Measurements from ENCODE around the gene SLC35F3.
A peak's percentile ranks its signal among the peaks of the same experiment; 100 is the strongest.
"Not testable (repeated sequence)": the region's sequence is repeated elsewhere in the genome, so short reads cannot be mapped to it uniquely, and the experiment has no call there.

SLC35F3 gene

DNA sequence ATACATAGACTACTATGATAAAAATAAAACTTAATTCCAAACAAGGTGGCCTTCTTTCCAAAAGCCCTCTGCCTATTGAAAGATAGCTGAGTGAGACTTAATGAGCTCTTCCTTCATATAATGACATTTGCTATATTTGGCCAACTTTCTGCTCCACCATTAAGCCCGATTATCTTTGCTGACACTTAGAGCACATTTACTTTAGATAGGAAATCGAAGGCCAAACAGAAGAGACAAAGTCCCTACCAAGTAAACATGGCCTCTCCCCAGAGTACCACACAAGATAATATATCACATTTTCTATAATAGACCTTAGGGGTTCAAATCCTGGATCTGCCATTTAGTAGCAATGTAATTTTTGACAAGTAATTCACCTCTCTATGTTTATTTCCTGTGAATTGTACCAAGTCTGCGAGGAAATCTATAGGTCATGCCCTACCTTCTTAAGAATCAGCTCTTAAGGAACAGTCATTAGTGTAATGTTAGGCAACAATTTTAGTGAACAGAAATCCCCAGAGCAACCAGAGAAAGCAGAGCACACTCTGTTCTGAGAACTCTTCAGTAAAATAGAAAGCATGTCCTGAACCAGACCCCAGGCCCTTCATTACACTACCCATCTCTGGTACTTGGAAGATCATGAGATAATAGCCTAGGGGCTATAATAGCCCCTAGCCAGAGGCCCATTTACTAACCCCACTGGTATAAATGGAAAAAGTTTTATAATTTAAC, 451.5 kb downstream of the SLC35F3 start:
- no peak for DNase-seq
- CTCF ChIA-PET: interaction anchor here (1.0 kb wide), 1 partner anchor 25 kb away, joined by 3 read pairs; no protein-coding TSS in a partner anchor
- Histone ChIP-seq H3K27ac (ENCODE audit: insufficient read depth in 1 of 2, low read depth in 1 of 2, low read length in 2 of 2, poor library complexity in 1 of 2, severe bottlenecking in 2 of 2) (no peak overlapping the region), H3K27me3 (replicated peaks in 2 of 5; ENCODE audit: control insufficient read depth in 4 of 5, insufficient read depth in 5 of 5, low read length in 4 of 5) (no peaks in the 10 kb centered on the region), H3K4me3 (ENCODE audit: control insufficient read depth in 1 of 7, extremely low read depth in 1 of 7, insufficient read depth in 4 of 7, low read depth in 2 of 7, low read length in 6 of 7) (no peak overlapping the region), H3K9me3 (ENCODE audit: control extremely low read depth in 1 of 5, control insufficient read depth in 4 of 5, insufficient read depth in 2 of 5, low read depth in 1 of 5, low read length in 4 of 5) (no peaks in the 10 kb centered on the region), H3K4me1 (ENCODE audit: control extremely low read depth in 1 of 4, control insufficient read depth in 4 of 4, insufficient read depth in 4 of 4, low read length in 3 of 4) (peaks cover 0 to under 1% (median 0%) of the 10 kb centered on the region in 4 experiments), H3K36me3 (ENCODE audit: control insufficient read depth in 4 of 4, insufficient read depth in 4 of 4, low read length in 3 of 4) (no peaks in the 10 kb centered on the region)
- POLR2A ChIA-PET: no interaction called here
- WGBS (ENCODE audit: insufficient coverage): 100% methylated on average over 2 of the region's 3 CpGs

DNA sequence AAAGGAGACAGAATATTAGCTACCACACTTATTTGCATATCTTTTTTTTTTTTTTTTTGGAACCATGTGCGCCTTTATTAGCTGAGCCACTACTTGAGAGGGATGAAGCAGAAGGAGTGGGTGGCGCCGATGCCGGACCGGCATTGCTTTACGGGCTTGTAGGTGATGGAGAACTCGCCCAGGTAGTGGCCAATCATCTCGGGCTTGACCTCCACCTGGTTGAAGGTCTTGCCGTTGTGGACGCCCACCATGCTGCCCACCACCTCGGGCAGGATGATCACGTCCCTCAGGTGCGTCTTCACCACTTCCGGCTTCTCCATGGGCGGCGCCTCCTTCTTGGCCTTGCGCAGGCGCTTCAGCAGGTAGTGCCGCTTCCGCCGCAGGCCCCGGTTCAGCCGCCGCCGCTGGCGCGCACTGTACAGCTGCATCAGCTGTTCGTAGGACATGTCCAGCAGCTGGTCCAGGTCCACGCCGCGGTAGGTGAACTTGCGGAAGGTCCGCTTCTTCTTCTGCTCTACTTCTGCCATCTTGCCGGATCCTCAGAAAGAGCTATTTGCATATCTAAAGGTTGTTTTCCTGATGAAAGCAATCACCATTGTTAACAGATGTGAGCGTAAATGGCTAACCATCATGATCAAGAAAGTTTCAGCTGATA, 452.3 kb downstream of the SLC35F3 start:
- POLR2A ChIA-PET: interaction anchor here (0.5 kb wide), 1 partner anchor 109 kb away, joined by 3 read pairs; no protein-coding TSS in a partner anchor
- not testable (repeated sequence) for H3K9me3 ChIP-seq (ENCODE audit: control extremely low read depth in 1 of 5, control insufficient read depth in 4 of 5, insufficient read depth in 2 of 5, low read depth in 1 of 5, low read length in 4 of 5)

DNA sequence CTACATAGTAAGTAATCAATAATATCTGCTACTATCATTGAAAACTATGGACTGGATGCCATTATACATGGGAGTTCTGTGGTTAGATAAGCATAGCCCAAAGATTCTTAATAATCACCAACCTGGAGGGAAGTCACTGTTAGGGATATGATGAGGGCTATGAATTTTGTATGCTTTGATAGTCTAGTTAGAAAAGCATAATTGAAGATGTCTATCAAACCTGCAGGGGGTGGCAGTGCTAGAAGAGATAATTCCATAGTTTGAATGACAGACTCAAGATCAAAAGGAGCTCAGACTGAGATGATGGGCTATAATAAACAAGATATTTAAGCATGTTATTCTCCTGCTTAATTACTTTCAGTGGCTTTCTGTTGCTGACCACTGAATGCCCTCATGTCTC, 453.4 kb downstream of the SLC35F3 start:
- H3K36me3 ChIP-seq (ENCODE audit: control insufficient read depth in 4 of 4, insufficient read depth in 4 of 4, low read length in 3 of 4): no peaks in the 10 kb centered on the region
- no peaks in the 10 kb centered on the region for H3K27me3 ChIP-seq (replicated peaks in 2 of 5; ENCODE audit: control insufficient read depth in 4 of 5, insufficient read depth in 5 of 5, low read length in 4 of 5)
- H3K4me1 ChIP-seq (ENCODE audit: control extremely low read depth in 1 of 4, control insufficient read depth in 4 of 4, insufficient read depth in 4 of 4, low read length in 3 of 4): peaks cover 0 to 2% (median 0%) of the 10 kb centered on the region in 4 experiments
- POLR2A ChIA-PET: no interaction called here
- no peak overlapping the region for H3K4me3 ChIP-seq (ENCODE audit: control insufficient read depth in 1 of 7, extremely low read depth in 1 of 7, insufficient read depth in 4 of 7, low read depth in 2 of 7, low read length in 6 of 7)
- H3K9me3 ChIP-seq (ENCODE audit: control extremely low read depth in 1 of 5, control insufficient read depth in 4 of 5, insufficient read depth in 2 of 5, low read depth in 1 of 5, low read length in 4 of 5): no peaks in the 10 kb centered on the region
- CTCF ChIA-PET: interaction anchor here (0.8 to 1.6 kb wide), 4 partner anchors 9 to 31 kb away, joined by 3 to 4 read pairs (median 4); partner anchors contain the start of gene COA6
- DNase-seq: no peak
- H3K27ac ChIP-seq (ENCODE audit: insufficient read depth in 1 of 2, low read depth in 1 of 2, low read length in 2 of 2, poor library complexity in 1 of 2, severe bottlenecking in 2 of 2): no peak overlapping the region

More for the DNA sequence above, 452.3 kb downstream of the SLC35F3 start:
- not testable (repeated sequence) for H3K36me3 ChIP-seq (ENCODE audit: control insufficient read depth in 4 of 4, insufficient read depth in 4 of 4, low read length in 3 of 4); H3K27ac ChIP-seq (ENCODE audit: insufficient read depth in 1 of 2, low read depth in 1 of 2, low read length in 2 of 2, poor library complexity in 1 of 2, severe bottlenecking in 2 of 2); H3K27me3 ChIP-seq (replicated peaks in 2 of 5; ENCODE audit: control insufficient read depth in 4 of 5, insufficient read depth in 5 of 5, low read length in 4 of 5); H3K4me1 ChIP-seq (ENCODE audit: control extremely low read depth in 1 of 4, control insufficient read depth in 4 of 4, insufficient read depth in 4 of 4, low read length in 3 of 4)
- CTCF ChIA-PET: interaction anchor here (1.0 to 1.6 kb wide), 4 partner anchors 10 to 28 kb away, joined by 3 to 4 read pairs (median 3); partner anchors contain the start of gene COA6
- 73% methylated on average over 32 of the region's 35 CpGs for WGBS (ENCODE audit: insufficient coverage)
- DNase-seq: peak in 2 of 3 donors; percentile 15 to 35
- peak overlapping the region; percentile 9 to 78 (median 46) for H3K4me3 ChIP-seq (ENCODE audit: control insufficient read depth in 1 of 7, extremely low read depth in 1 of 7, insufficient read depth in 4 of 7, low read depth in 2 of 7, low read length in 6 of 7)

DNA sequence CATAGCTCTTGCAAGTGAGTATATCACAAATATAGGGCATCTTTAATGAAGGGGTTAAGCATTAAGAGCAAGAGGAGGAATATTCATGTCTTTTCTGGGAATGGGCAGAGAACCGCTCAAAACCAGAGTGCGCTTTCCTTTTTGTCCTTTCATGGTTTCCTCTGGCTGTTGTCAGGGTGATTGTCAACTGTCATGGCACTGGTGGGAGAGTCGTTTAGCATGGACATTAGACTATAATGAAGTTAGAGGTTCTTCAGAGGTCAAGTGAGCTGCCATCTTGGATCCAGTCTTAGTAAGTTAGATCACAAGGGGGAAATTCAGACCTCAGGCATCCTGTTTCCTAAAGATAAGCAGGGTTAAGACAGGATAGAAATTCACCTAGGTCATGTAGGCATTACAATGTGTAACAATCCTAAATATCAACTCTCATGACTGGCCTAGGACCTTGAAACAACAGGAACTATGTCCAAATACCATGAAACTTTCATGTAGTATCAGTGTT, 456.7 kb downstream of the SLC35F3 start:
- Histone ChIP-seq H3K27me3 (replicated peaks in 2 of 5; ENCODE audit: control insufficient read depth in 4 of 5, insufficient read depth in 5 of 5, low read length in 4 of 5) (no peaks in the 10 kb centered on the region), H3K9me3 (ENCODE audit: control extremely low read depth in 1 of 5, control insufficient read depth in 4 of 5, insufficient read depth in 2 of 5, low read depth in 1 of 5, low read length in 4 of 5) (no peaks in the 10 kb centered on the region), H3K4me3 (ENCODE audit: control insufficient read depth in 1 of 7, extremely low read depth in 1 of 7, insufficient read depth in 4 of 7, low read depth in 2 of 7, low read length in 6 of 7) (peak overlapping the region in 1 of 7 experiments; percentile 6), H3K36me3 (ENCODE audit: control insufficient read depth in 4 of 4, insufficient read depth in 4 of 4, low read length in 3 of 4) (no peaks in the 10 kb centered on the region), H3K27ac (ENCODE audit: insufficient read depth in 1 of 2, low read depth in 1 of 2, low read length in 2 of 2, poor library complexity in 1 of 2, severe bottlenecking in 2 of 2) (no peak overlapping the region), H3K4me1 (ENCODE audit: control extremely low read depth in 1 of 4, control insufficient read depth in 4 of 4, insufficient read depth in 4 of 4, low read length in 3 of 4) (peaks cover 0 to 2% (median 0%) of the 10 kb centered on the region in 4 experiments)
- ChIA-PET POLR2A (no interaction called here), CTCF (interaction anchor here (1.0 to 1.1 kb wide), 2 partner anchors 39 to 43 kb away, joined by 3 read pairs; no protein-coding TSS in a partner anchor)
- WGBS (ENCODE audit: insufficient coverage): 76% methylated on average over 3 of the region's 3 CpGs
- DNase-seq: peak; percentile 14 to 52 (median 30)

DNA sequence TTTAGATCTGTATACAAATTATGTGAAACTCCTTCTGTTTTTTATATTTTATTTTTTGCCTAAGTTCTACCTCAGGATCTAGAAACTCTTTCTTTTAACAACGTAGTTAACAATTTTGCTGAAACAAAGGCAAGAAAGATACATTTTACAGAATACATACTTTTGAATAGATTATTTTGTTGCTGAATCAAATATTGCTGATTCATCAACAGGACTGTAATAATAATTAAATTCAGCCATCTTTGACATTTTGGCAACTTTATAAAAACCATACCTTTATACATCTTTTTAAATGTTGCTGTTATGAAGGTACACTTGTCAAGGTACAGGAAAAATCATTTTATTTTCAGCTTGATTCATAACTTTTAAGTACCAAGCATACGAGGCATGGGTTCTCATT, 458.1 kb downstream of the SLC35F3 start:
- ChIA-PET POLR2A (no interaction called here), CTCF (no interaction called here)
- Histone ChIP-seq H3K9me3 (ENCODE audit: control extremely low read depth in 1 of 5, control insufficient read depth in 4 of 5, insufficient read depth in 2 of 5, low read depth in 1 of 5, low read length in 4 of 5) (no peaks in the 10 kb centered on the region), H3K4me3 (ENCODE audit: control insufficient read depth in 1 of 7, extremely low read depth in 1 of 7, insufficient read depth in 4 of 7, low read depth in 2 of 7, low read length in 6 of 7) (no peak overlapping the region), H3K27ac (ENCODE audit: insufficient read depth in 1 of 2, low read depth in 1 of 2, low read length in 2 of 2, poor library complexity in 1 of 2, severe bottlenecking in 2 of 2) (no peak overlapping the region), H3K36me3 (ENCODE audit: control insufficient read depth in 4 of 4, insufficient read depth in 4 of 4, low read length in 3 of 4) (no peaks in the 10 kb centered on the region), H3K4me1 (ENCODE audit: control extremely low read depth in 1 of 4, control insufficient read depth in 4 of 4, insufficient read depth in 4 of 4, low read length in 3 of 4) (peaks cover 0 to 2% (median 0%) of the 10 kb centered on the region in 4 experiments), H3K27me3 (replicated peaks in 2 of 5; ENCODE audit: control insufficient read depth in 4 of 5, insufficient read depth in 5 of 5, low read length in 4 of 5) (no peaks in the 10 kb centered on the region)
- WGBS (ENCODE audit: insufficient coverage): no CpG with 5 or more reads among the region's 2 CpGs
- DNase-seq: no peak

DNA sequence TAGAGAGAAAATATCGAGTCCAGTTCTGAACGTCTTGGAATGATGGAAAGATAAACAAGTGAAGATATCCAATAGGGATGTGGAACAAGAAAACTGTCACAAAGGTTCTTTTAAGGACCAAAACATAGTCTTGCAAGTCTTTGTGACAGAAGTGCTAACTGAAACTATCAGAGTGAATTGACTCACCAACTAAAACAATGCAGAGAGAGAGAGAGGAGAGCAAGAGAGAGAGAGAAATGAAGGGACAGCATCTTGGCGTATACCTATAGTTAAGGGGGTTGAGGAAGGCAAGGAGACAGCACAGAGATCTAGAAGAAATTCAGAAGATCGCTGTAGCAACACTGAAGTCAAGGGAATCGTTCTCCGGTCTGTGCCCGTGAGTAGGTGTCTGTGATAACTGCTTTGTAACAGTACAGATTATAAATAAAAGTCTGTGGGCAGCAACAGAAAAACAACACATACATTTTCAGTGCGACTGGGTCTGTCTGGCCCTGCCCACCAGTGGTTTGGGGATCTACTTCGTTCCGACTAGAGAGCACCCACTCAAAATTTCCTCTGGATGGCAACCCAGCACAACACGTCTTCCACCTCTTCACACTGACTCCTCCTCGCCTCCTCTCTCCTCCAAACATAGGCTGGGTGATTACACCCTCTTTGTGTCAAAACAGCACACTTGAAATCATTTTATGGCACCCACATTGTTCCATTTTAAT, 464.0 kb downstream of the SLC35F3 start:
- H3K9me3 ChIP-seq (ENCODE audit: control extremely low read depth in 1 of 5, control insufficient read depth in 4 of 5, insufficient read depth in 2 of 5, low read depth in 1 of 5, low read length in 4 of 5): no peaks in the 10 kb centered on the region
- H3K4me3 ChIP-seq (ENCODE audit: control insufficient read depth in 1 of 7, extremely low read depth in 1 of 7, insufficient read depth in 4 of 7, low read depth in 2 of 7, low read length in 6 of 7): no peak overlapping the region
- no peak overlapping the region for H3K27ac ChIP-seq (ENCODE audit: insufficient read depth in 1 of 2, low read depth in 1 of 2, low read length in 2 of 2, poor library complexity in 1 of 2, severe bottlenecking in 2 of 2)
- peaks cover 2 to 14% (median 10%) of the 10 kb centered on the region in 4 experiments for H3K4me1 ChIP-seq (ENCODE audit: control extremely low read depth in 1 of 4, control insufficient read depth in 4 of 4, insufficient read depth in 4 of 4, low read length in 3 of 4)
- DNase-seq: no peak
- CTCF ChIA-PET: no interaction called here
- no peaks in the 10 kb centered on the region for H3K36me3 ChIP-seq (ENCODE audit: control insufficient read depth in 4 of 4, insufficient read depth in 4 of 4, low read length in 3 of 4)
- WGBS (ENCODE audit: insufficient coverage): 77% methylated on average over 8 of the region's 12 CpGs
- POLR2A ChIA-PET: no interaction called here
- H3K27me3 ChIP-seq (replicated peaks in 2 of 5; ENCODE audit: control insufficient read depth in 4 of 5, insufficient read depth in 5 of 5, low read length in 4 of 5): no peaks in the 10 kb centered on the region

All from common myeloid progenitor, CD34-positive (primary cell).